H1 (cell line): ENCODE data around the gene POLE. TPM values are rescaled to one million over a fixed set of nuclear protein-coding genes. Genes with fewer than 3 reads are reported as not detected.

Source experiments
- CTCF ChIA-PET: fragments of 300-600 bp; sonication (Branson Sonifier 250); formaldehyde crosslinking; loops from one replicate; lab custom pipeline; 2021; ENCODE audit not compliant: partially characterized antibody; lab: Charles Lee
- POLR2A ChIA-PET: fragments of 300-600 bp; sonication (Branson Sonifier 250); formaldehyde crosslinking; loops from one replicate; lab custom pipeline; 2021; ENCODE audit warnings: inconsistent platforms; ENCODE audit not compliant: partially characterized antibody; lab: Charles Lee
- DNase-seq, 2 experiments: peaks; one replicate each; pipeline versions ENCODE4 v3.0.0 to v3.0.0-alpha.2; 2010 to 2022; ENCODE audit warnings: low spot score in 2 of 2, low read depth in 1 of 2, mixed read lengths in 1 of 2
- FAIRE-seq: peaks from 2 replicates; lab custom pipeline; 2011; peaks lifted over from hg19 to GRCh38; lab: Jason Lieb, UNC
- H2AFZ ChIP-seq: 2 replicates; pipeline ENCODE4 v1.8.1; 2012; ENCODE audit warnings: low read length, inconsistent platforms
- H2AK5ac ChIP-seq: 2 replicates; pipeline ENCODE4 v1.6.1; 2013; ENCODE audit warnings: low read depth, low read length
- H2BK120ac ChIP-seq: replicated peaks from 2 replicates; pipeline ENCODE3; 2013; ENCODE audit warnings: low read depth, low read length, inconsistent platforms
- H2BK12ac ChIP-seq: 2 replicates; pipeline ENCODE4 v1.6.1; 2013; ENCODE audit warnings: low read depth, low read length
- H2BK15ac ChIP-seq: 2 replicates; pipeline ENCODE4 v1.6.1; 2013; ENCODE audit warnings: low read length
- H2BK20ac ChIP-seq: 2 replicates; pipeline ENCODE4 v1.6.1; 2013; ENCODE audit warnings: low read length
- H2BK5ac ChIP-seq: 2 replicates; pipeline ENCODE4 v1.6.1; 2013; ENCODE audit warnings: low read depth, low read length
- H3K14ac ChIP-seq: 2 replicates; pipeline ENCODE4 v1.6.1; 2013; ENCODE audit warnings: inconsistent platforms; ENCODE audit not compliant: insufficient read length
- H3K18ac ChIP-seq: 2 replicates; pipeline ENCODE4 v1.6.1; 2013; ENCODE audit warnings: low read length; ENCODE audit errors: extremely low read depth
- H3K23ac ChIP-seq: 2 replicates; pipeline ENCODE4 v1.6.1; 2013; ENCODE audit warnings: inconsistent platforms; ENCODE audit not compliant: insufficient read length
- H3K23me2 ChIP-seq: 2 replicates; pipeline ENCODE4 v1.6.1; 2013; ENCODE audit warnings: low read depth, low read length
- H3K27ac ChIP-seq: 2 replicates; pipeline ENCODE4 v1.6.1; 2011; ENCODE audit warnings: low read depth, low read length, inconsistent platforms
- H3K27me3 ChIP-seq, 4 experiments: replicated peaks in 1 of 4; 1 replicate in 1 of 4; 2 replicates in 3 of 4; pipeline versions ENCODE4 v1.6.1 to v1.8.1; 2011 to 2013; ENCODE audit warnings: low read length in 3 of 4, mild to moderate bottlenecking in 3 of 4, inconsistent platforms in 2 of 4, mixed read lengths in 2 of 4, moderate library complexity in 1 of 4; ENCODE audit not compliant: control insufficient read depth in 3 of 4, insufficient read depth in 3 of 4; ENCODE audit errors: extremely low read depth in 1 of 4
- H3K36me3 ChIP-seq, 4 experiments: 2 replicates each; pipeline versions ENCODE4 v1.6.1 to v1.8.1; 2011 to 2013; ENCODE audit warnings: mild to moderate bottlenecking in 4 of 4, low read length in 3 of 4, moderate library complexity in 2 of 4, control low read depth in 1 of 4, inconsistent platforms in 1 of 4; ENCODE audit not compliant: insufficient read depth in 4 of 4, control insufficient read depth in 2 of 4
- H3K4ac ChIP-seq: replicated peaks from 2 replicates; pipeline ENCODE3; 2013; ENCODE audit warnings: low read length, low read depth, mixed read lengths, inconsistent platforms; ENCODE audit not compliant: insufficient read length
- H3K4me1 ChIP-seq, 4 experiments: replicated peaks in 1 of 4; 1 replicate in 1 of 4; 2 replicates in 3 of 4; pipeline versions ENCODE4 v1.6.1 to v1.8.1; 2011 to 2013; ENCODE audit warnings: low read length in 3 of 4, inconsistent platforms in 2 of 4, mixed read lengths in 1 of 4; ENCODE audit not compliant: insufficient read depth in 4 of 4, control insufficient read depth in 3 of 4
- H3K4me2 ChIP-seq, 2 experiments: 2 replicates each; pipeline versions ENCODE4 v1.6.1 to v1.8.1; 2011 to 2013; ENCODE audit warnings: low read depth in 2 of 2, low read length in 2 of 2, control low read depth in 1 of 2, inconsistent platforms in 1 of 2, mild to moderate bottlenecking in 1 of 2; ENCODE audit not compliant: insufficient read depth in 1 of 2
- H3K4me3 ChIP-seq, 4 experiments: fragments of 200-600, 300-600 bp in 1 of 4; sonication (generic), shearing (Covaris generic), sonication (Bioruptor Twin) in 1 of 4; 2 replicates each; pipeline versions ENCODE4 v1.5.1 to v1.8.1; 2011 to 2016; ENCODE audit warnings: low read length in 4 of 4, low read depth in 3 of 4, control low read depth in 2 of 4, inconsistent platforms in 2 of 4, mild to moderate bottlenecking in 2 of 4, mixed read lengths in 1 of 4, moderate library complexity in 1 of 4; ENCODE audit not compliant: insufficient read depth in 2 of 4; ENCODE audit errors: extremely low read depth in 1 of 4
- H3K56ac ChIP-seq: replicated peaks from 2 replicates; pipeline ENCODE3; 2013; ENCODE audit warnings: low read depth, mild to moderate bottlenecking, mixed read lengths, low read length, inconsistent platforms; ENCODE audit not compliant: insufficient read length
- H3K79me1 ChIP-seq: 2 replicates; pipeline ENCODE4 v1.6.1; 2013; ENCODE audit warnings: low read depth, low read length, control low read depth
- H3K79me2 ChIP-seq, 2 experiments: 2 replicates each; pipeline versions ENCODE4 v1.6.1 to v1.8.1; 2012 to 2013; ENCODE audit warnings: low read length in 2 of 2, mild to moderate bottlenecking in 2 of 2, inconsistent platforms in 1 of 2; ENCODE audit not compliant: insufficient read depth in 2 of 2, control insufficient read depth in 1 of 2
- H3K9ac ChIP-seq, 4 experiments: replicated peaks in 1 of 4; 1 replicate in 1 of 4; 2 replicates in 3 of 4; pipeline versions ENCODE4 v1.6.1 to v1.8.1; 2011 to 2013; ENCODE audit warnings: low read depth in 3 of 4, low read length in 3 of 4, control low read depth in 2 of 4, mild to moderate bottlenecking in 2 of 4, moderate library complexity in 2 of 4, inconsistent platforms in 1 of 4; ENCODE audit errors: extremely low read depth in 1 of 4
- H3K9me3 ChIP-seq, 2 experiments: 2 replicates each; pipeline versions ENCODE4 v1.6.1 to v1.8.1; 2012 to 2013; ENCODE audit warnings: mild to moderate bottlenecking in 2 of 2, moderate library complexity in 2 of 2, control low read depth in 1 of 2, inconsistent platforms in 1 of 2, low read depth in 1 of 2, low read length in 1 of 2, mixed read lengths in 1 of 2; ENCODE audit not compliant: insufficient read depth in 2 of 2
- H4K20me1 ChIP-seq, 2 experiments: replicated peaks in 1 of 2; 2 replicates each; pipeline versions ENCODE3 to v1.8.1; 2011 to 2013; ENCODE audit warnings: inconsistent platforms in 2 of 2, low read length in 2 of 2, mild to moderate bottlenecking in 1 of 2; ENCODE audit not compliant: insufficient read depth in 2 of 2, control insufficient read depth in 1 of 2
- H4K5ac ChIP-seq: 2 replicates; pipeline ENCODE4 v1.6.1; 2013; ENCODE audit warnings: low read length, low read depth, mixed read lengths, inconsistent platforms; ENCODE audit not compliant: insufficient read length
- H4K8ac ChIP-seq: 2 replicates; pipeline ENCODE4 v1.8.0; 2013; ENCODE audit warnings: mild to moderate bottlenecking, moderate library complexity, low read length, inconsistent platforms; ENCODE audit not compliant: insufficient read depth; ENCODE audit errors: extremely low read depth
- H4K91ac ChIP-seq: replicated peaks from 2 replicates; pipeline ENCODE3; 2013; ENCODE audit warnings: low read length, mixed read lengths, inconsistent platforms; ENCODE audit not compliant: insufficient read length
- ASH2L ChIP-seq: fragments of 200-600, 300-600 bp; sonication (generic); IDR thresholded peaks from one replicate; pipeline ENCODE4 v1.7.1; 2017; ENCODE audit warnings: low read length
- HDAC6 ChIP-seq: IDR thresholded peaks from one replicate; pipeline ENCODE4 v1.7.1; 2012; ENCODE audit warnings: low read depth, mild to moderate bottlenecking, inconsistent platforms, low read length, moderate library complexity
- PHF8 ChIP-seq: fragments of 200-600 bp; sonication (generic); conservative IDR thresholded peaks from 2 replicates; pipeline ENCODE4 v1.7.1; 2012; ENCODE audit warnings: low read depth, mild to moderate bottlenecking, inconsistent platforms, low read length, moderate library complexity
- SIRT6 ChIP-seq: IDR thresholded peaks from one replicate; pipeline ENCODE4 v1.7.1; 2012; ENCODE audit warnings: low read length, inconsistent platforms
- SP4 ChIP-seq: IDR thresholded peaks from 2 replicates; pipeline ENCODE4 v1.6.1; 2012; ENCODE audit warnings: low read length, inconsistent platforms
- TAF1 ChIP-seq: IDR thresholded peaks from 2 replicates; pipeline ENCODE4 v1.6.1; 2011; ENCODE audit warnings: mild to moderate bottlenecking, low read depth, low read length
- WGBS, 2 experiments: shearing (Covaris generic) in 1 of 2; methylation state at CpG; one replicate each; pipeline versions ENCODE4 v1.1.6 to v1.1.7; 2013 to 2015; ENCODE audit warnings: low lambda C conversion rate in 2 of 2, mixed read lengths in 2 of 2, inconsistent platforms in 1 of 2, low coverage in 1 of 2, missing lambda C conversion rate in 1 of 2; ENCODE audit not compliant: insufficient replicate concordance in 2 of 2, insufficient coverage in 1 of 2, insufficient read length in 1 of 2; ENCODE audit errors: extremely low coverage in 1 of 2, missing lambda C conversion rate in 1 of 2; 5-methylcytosine and 5-hydroxymethylcytosine counted together
- polyA plus RNA-seq, 7 experiments: library from polyadenylated mRNA; depleted of rRNA in 3 of 7; stranded (reverse) in 5 of 7; unstranded in 2 of 7; fragments of >200 nt in 5 of 7; fragments of 200-250 nt in 2 of 7; gene quantifications; 1 replicate in 5 of 7; 2 replicates in 1 of 7; 4 replicates in 1 of 7; pipeline versions ENCODE4 v1.2.1 to v1.2.3, GENCODE V29; 2011 to 2013; ENCODE audit warnings: missing spikeins in 2 of 7, mixed read lengths in 2 of 7
- total RNA-seq: library from RNA; stranded (reverse); fragmentation: NEBNext Ultra II Directional; extraction: Animal tissue kit (Norgen Biotek cat#: 25700); gene quantifications from 2 replicates; pipeline ENCODE4 v1.2.1, GENCODE V29; 2021

Gene POLE
- total and polyA plus RNA-seq, 2 of the 8 experiments (the other 6 are each of a cell fraction or from before 2014, with no cell fraction given) = 59.7 to 115 TPM

- POLR2A ChIA-PET = no interaction called here
- Histone ChIP-seq H3K23ac (no peak overlapping the region), H3K18ac (no peak overlapping the region), H3K27me3 (peaks cover 12 to 83% (median 67%) of the 10 kb centered on the region in 4 experiments), H2BK15ac (no peak overlapping the region), H3K36me3 (no peaks in the 10 kb centered on the region), H3K4me3 (no peak overlapping the region), H2AFZ (no peak overlapping the region), H3K79me1 (no peaks in the 10 kb centered on the region), H3K9me3 (peaks cover 8 to 13% of the 10 kb centered on the region in 2 experiments; a peak in 3 of 4 replicates), H2BK120ac (no peak overlapping the region), H3K79me2 (no peaks in the 10 kb centered on the region), H2AK5ac (no peak overlapping the region), H3K27ac (no peak overlapping the region), H4K5ac (no peak overlapping the region), H3K9ac (no peak overlapping the region), H3K4ac (no peak overlapping the region), H3K56ac (no peak overlapping the region), H4K20me1 (peaks cover 0 to 5% of the 10 kb centered on the region in 2 experiments), H4K8ac (no peak overlapping the region), H3K4me2 (no peak overlapping the region), H3K23me2 (no peaks in the 10 kb centered on the region), H4K91ac (no peak overlapping the region), H2BK20ac (no peak overlapping the region), H2BK12ac (no peak overlapping the region), H3K4me1 (no peaks in the 10 kb centered on the region; a peak in 2 of 7 replicates), H3K14ac (no peak overlapping the region), H2BK5ac (no peak overlapping the region)
- 90% methylated on average over 18 of the region's 19 CpGs; no CpG with 5 or more reads in 1 of the 2 experiments for WGBS, 2 experiments
- DNase-seq (no peak), FAIRE-seq (no peak)
- CTCF ChIA-PET = interaction anchor here (6.1 kb wide), 1 partner anchor 7 kb away, joined by 41 read pairs; no protein-coding TSS in a partner anchor
- TF ChIP-seq ASH2L (no peak), PHF8 (no peak), SP4 (no peak), SIRT6 (no peak), TAF1 (no peak), HDAC6 (no peak)
Observed at GRCh38 chr12:132606927-132607326, 80.2 kb downstream of the POLE start.
